CD14-positive monocyte (primary cell): ENCODE data around the gene EGFL6. TPM values are rescaled to one million over a fixed set of nuclear protein-coding genes. Genes with fewer than 3 reads are reported as not detected.

ENCODE experiments used
- DNase-seq, 3 donors: peaks; one replicate each; pipeline ENCODE4 v3.0.0-alpha.2; 2011 to 2022
- H2AFZ ChIP-seq: 2 replicates; pipeline ENCODE4 v1.6.0; 2012; ENCODE audit warnings: mild to moderate bottlenecking, low read depth, low read length, inconsistent platforms; ENCODE audit not compliant: insufficient read depth, poor library complexity, severe bottlenecking
- H3K27ac ChIP-seq, 2 donors: 1 replicate in 1 of 2; 2 replicates in 1 of 2; pipeline ENCODE4 v1.5.1; 2012 to 2013; ENCODE audit warnings: low read length in 2 of 2, control low read depth in 1 of 2, inconsistent platforms in 1 of 2, low read depth in 1 of 2, mild to moderate bottlenecking in 1 of 2
- H3K27me3 ChIP-seq, 2 donors: one replicate each; pipeline versions ENCODE4 v1.6.0 to v1.6.1; 2011 to 2013; ENCODE audit warnings: low read length in 2 of 2; ENCODE audit not compliant: control insufficient read depth in 2 of 2, insufficient read depth in 2 of 2
- H3K36me3 ChIP-seq, 2 donors: replicated peaks in 1 of 2; 1 replicate in 1 of 2; 2 replicates in 1 of 2; pipeline versions ENCODE4 v1.5.1 to v1.6.1; 2012 to 2013; ENCODE audit warnings: low read length in 2 of 2, control low read depth in 1 of 2, inconsistent platforms in 1 of 2, mild to moderate bottlenecking in 1 of 2; ENCODE audit not compliant: insufficient read depth in 2 of 2, control insufficient read depth in 1 of 2
- H3K4me1 ChIP-seq, 2 donors: 1 replicate in 1 of 2; 2 replicates in 1 of 2; pipeline versions ENCODE4 v1.5.1 to v1.6.1; 2012 to 2013; ENCODE audit warnings: low read length in 2 of 2, control low read depth in 1 of 2, inconsistent platforms in 1 of 2, mild to moderate bottlenecking in 1 of 2, moderate library complexity in 1 of 2; ENCODE audit not compliant: insufficient read depth in 2 of 2, control insufficient read depth in 1 of 2
- H3K4me2 ChIP-seq: replicated peaks from 2 replicates; pipeline ENCODE3; 2012; ENCODE audit warnings: low read length, moderate library complexity, mild to moderate bottlenecking; ENCODE audit not compliant: poor library complexity, severe bottlenecking; ENCODE audit errors: extremely low read depth
- H3K4me3 ChIP-seq, 3 experiments: fragments of 200-600 bp in 1 of 3; sonication (generic) in 1 of 3; replicated peaks in 1 of 3; 1 replicate in 2 of 3; 2 replicates in 1 of 3; pipeline ENCODE4 v1.5.1; 2011 to 2013; ENCODE audit warnings: low read length in 3 of 3, mild to moderate bottlenecking in 3 of 3, control low read depth in 2 of 3, low read depth in 2 of 3, inconsistent platforms in 1 of 3, moderate library complexity in 1 of 3
- H3K79me2 ChIP-seq: 2 replicates; pipeline ENCODE4 v1.6.0; 2012; ENCODE audit warnings: mild to moderate bottlenecking, control low read depth, inconsistent platforms, low read length, moderate library complexity; ENCODE audit not compliant: insufficient read depth
- H3K9ac ChIP-seq: 2 replicates; pipeline ENCODE4 v1.6.0; 2017; ENCODE audit warnings: low read length, mild to moderate bottlenecking; ENCODE audit not compliant: insufficient read depth, poor library complexity, severe bottlenecking
- H3K9me3 ChIP-seq, 2 donors: replicated peaks in 1 of 2; 1 replicate in 1 of 2; 2 replicates in 1 of 2; pipeline versions ENCODE4 v1.5.1 to v1.6.1; 2012 to 2013; ENCODE audit warnings: low read length in 2 of 2, control low read depth in 1 of 2; ENCODE audit not compliant: control insufficient read depth in 1 of 2, insufficient read depth in 1 of 2
- H4K20me1 ChIP-seq: 2 replicates; pipeline ENCODE4 v1.6.0; 2012; ENCODE audit warnings: mild to moderate bottlenecking, low read length, control low read depth, moderate library complexity; ENCODE audit not compliant: insufficient read depth
- H3K27ac Mint-ChIP-seq, 7 donors: one replicate each; pipeline ENCODE4 v1.8.0; 2020; ENCODE audit warnings: mild to moderate bottlenecking in 7 of 7, mixed read lengths in 7 of 7, moderate library complexity in 6 of 7, inconsistent platforms in 2 of 7
- H3K27me3 Mint-ChIP-seq, 3 donors: one replicate each; pipeline ENCODE4 v1.8.0; 2021 to 2022; ENCODE audit warnings: low read depth in 3 of 3, mild to moderate bottlenecking in 3 of 3, mixed read lengths in 3 of 3, moderate library complexity in 3 of 3, inconsistent platforms in 1 of 3
- H3K36me3 Mint-ChIP-seq, 2 donors: one replicate each; pipeline ENCODE4 v1.8.0; 2020; ENCODE audit warnings: mixed read lengths in 2 of 2, inconsistent platforms in 1 of 2, mild to moderate bottlenecking in 1 of 2
- H3K4me1 Mint-ChIP-seq: one replicate; pipeline ENCODE4 v1.8.0; 2020; ENCODE audit warnings: mild to moderate bottlenecking, mixed read lengths
- H3K4me3 Mint-ChIP-seq, 2 donors: one replicate each; pipeline ENCODE4 v1.8.0; 2020; ENCODE audit warnings: mild to moderate bottlenecking in 2 of 2, mixed read lengths in 2 of 2, moderate library complexity in 1 of 2
- H3K9me3 Mint-ChIP-seq, 7 donors: one replicate each; pipeline ENCODE4 v1.8.0; 2020 to 2022; ENCODE audit warnings: mixed read lengths in 7 of 7, mild to moderate bottlenecking in 6 of 7, moderate library complexity in 6 of 7, inconsistent platforms in 2 of 7
- WGBS: methylation state at CpG from one replicate; pipeline ENCODE4 v1.1.5; 2013; ENCODE audit warnings: missing lambda C conversion rate; ENCODE audit not compliant: insufficient coverage; 5-methylcytosine and 5-hydroxymethylcytosine counted together
- intact Hi-C, 2 donors: fragments of 100-400 bp; cut with micrococcal nuclease; formaldehyde crosslinking; loops; one replicate each; pipeline versions ENCODE4 v1.15.0 to v1.15.1; 2023
- polyA plus RNA-seq, 3 donors: library from polyadenylated mRNA; depleted of rRNA in 1 of 3; unstranded in 2 of 3; stranded (reverse) in 1 of 3; fragments of 300-500 nt in 2 of 3; fragments of >200 nt in 1 of 3; fragmentation: Illumina TruSeq in 2 of 3; gene quantifications; 1 replicate in 2 of 3; 2 replicates in 1 of 3; pipeline ENCODE4 v1.2.3, GENCODE V29; 2012 to 2021
- TF ChIP-seq, protein P1 (sequence below): fragments of 200-600 bp; IDR thresholded peaks from one replicate; pipeline ENCODE4 v1.8.0; 2022; ENCODE audit warnings: antibody characterized with exemption, mild to moderate bottlenecking

EGFL6 gene
- polyA plus RNA-seq, 3 donors = not detected

DNA sequence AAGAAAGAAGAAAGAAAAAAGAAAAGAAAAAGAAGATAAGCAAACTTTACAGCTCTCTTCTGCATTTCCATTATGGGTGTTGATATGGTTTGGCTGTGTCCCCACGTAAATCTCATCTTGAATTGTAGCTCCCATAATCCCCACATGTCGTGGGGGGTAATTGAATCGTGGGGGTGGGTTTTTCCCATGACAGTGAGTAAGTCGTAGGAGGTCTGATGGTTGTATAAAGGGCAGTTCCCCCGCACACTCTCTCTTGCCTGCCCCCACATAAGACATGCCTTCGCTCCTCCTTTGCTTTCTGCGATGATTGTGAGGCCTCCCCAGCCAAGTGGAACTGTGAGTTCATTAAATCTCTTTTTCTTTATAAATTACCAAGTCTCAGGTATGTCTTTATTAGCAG is 112.2 kb downstream of the EGFL6 start:
- H2AFZ ChIP-seq = no peak overlapping the region
- H3K4me1 ChIP-seq = peaks cover 8 to 10% of the 10 kb centered on the region in 2 donors
- H3K36me3 Mint-ChIP-seq = no peaks in the 10 kb centered on the region
- no CpG with 5 or more reads among the region's 7 CpGs for WGBS
- no peak overlapping the region for H3K27ac Mint-ChIP-seq
- no peak overlapping the region for H3K4me3 ChIP-seq
- H3K9me3 Mint-ChIP-seq = peaks cover 0 to 18% (median 2%) of the 10 kb centered on the region in 7 donors
- no peaks in the 10 kb centered on the region for H3K79me2 ChIP-seq
- TF ChIP-seq, protein P1, sequence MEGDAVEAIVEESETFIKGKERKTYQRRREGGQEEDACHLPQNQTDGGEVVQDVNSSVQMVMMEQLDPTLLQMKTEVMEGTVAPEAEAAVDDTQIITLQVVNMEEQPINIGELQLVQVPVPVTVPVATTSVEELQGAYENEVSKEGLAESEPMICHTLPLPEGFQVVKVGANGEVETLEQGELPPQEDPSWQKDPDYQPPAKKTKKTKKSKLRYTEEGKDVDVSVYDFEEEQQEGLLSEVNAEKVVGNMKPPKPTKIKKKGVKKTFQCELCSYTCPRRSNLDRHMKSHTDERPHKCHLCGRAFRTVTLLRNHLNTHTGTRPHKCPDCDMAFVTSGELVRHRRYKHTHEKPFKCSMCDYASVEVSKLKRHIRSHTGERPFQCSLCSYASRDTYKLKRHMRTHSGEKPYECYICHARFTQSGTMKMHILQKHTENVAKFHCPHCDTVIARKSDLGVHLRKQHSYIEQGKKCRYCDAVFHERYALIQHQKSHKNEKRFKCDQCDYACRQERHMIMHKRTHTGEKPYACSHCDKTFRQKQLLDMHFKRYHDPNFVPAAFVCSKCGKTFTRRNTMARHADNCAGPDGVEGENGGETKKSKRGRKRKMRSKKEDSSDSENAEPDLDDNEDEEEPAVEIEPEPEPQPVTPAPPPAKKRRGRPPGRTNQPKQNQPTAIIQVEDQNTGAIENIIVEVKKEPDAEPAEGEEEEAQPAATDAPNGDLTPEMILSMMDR = no peak
- intact Hi-C loops = no loop called here
- DNase-seq = no peak
- no peak overlapping the region for H3K4me3 Mint-ChIP-seq
- peaks cover 0 to 14% (median 3%) of the 10 kb centered on the region in 3 donors for H3K27me3 Mint-ChIP-seq
- no peak overlapping the region for H3K9ac ChIP-seq
- H4K20me1 ChIP-seq = no peaks in the 10 kb centered on the region
- no peaks in the 10 kb centered on the region for H3K27me3 ChIP-seq
- H3K36me3 ChIP-seq = no peaks in the 10 kb centered on the region
- H3K9me3 ChIP-seq = no peaks in the 10 kb centered on the region
- no peak overlapping the region for H3K4me2 ChIP-seq
- peaks cover 16% of the 10 kb centered on the region for H3K4me1 Mint-ChIP-seq
- H3K27ac ChIP-seq = no peak overlapping the region

Other genes starting within 250 kb of the EGFL6 start
- gene ATXN3L, start 249.5 kb upstream of the EGFL6 start, polyA plus RNA-seq = not detected
- gene TCEANC, start 83.5 kb downstream of the EGFL6 start, polyA plus RNA-seq = 1 to 10 TPM; 1.6 to 2.8 (median 1.9) TPM
- 10 to 100 TPM; 17.9 to 38.1 (median 30.8) TPM for gene RAB9A, start 119.5 kb downstream of the EGFL6 start, polyA plus RNA-seq
- gene TRAPPC2, start 165.0 kb downstream of the EGFL6 start, polyA plus RNA-seq = 10 to 100 TPM; 10.6 to 18.3 (median 12.2) TPM
- gene OFD1, start 165.1 kb downstream of the EGFL6 start, polyA plus RNA-seq = 10 to 100 TPM in 1 of 3 donors, 1 to 10 TPM in 2; 2.4 to 10.2 (median 2.9) TPM
- not detected for gene GPM6B, start 247.5 kb downstream of the EGFL6 start, polyA plus RNA-seq